ENCODE data around the gene GUCY2D.
"Not testable (repeated sequence)": the region's sequence is repeated elsewhere in the genome, so short reads cannot be mapped to it uniquely, and the experiment has no call there.

The GUCY2D gene

DNA sequence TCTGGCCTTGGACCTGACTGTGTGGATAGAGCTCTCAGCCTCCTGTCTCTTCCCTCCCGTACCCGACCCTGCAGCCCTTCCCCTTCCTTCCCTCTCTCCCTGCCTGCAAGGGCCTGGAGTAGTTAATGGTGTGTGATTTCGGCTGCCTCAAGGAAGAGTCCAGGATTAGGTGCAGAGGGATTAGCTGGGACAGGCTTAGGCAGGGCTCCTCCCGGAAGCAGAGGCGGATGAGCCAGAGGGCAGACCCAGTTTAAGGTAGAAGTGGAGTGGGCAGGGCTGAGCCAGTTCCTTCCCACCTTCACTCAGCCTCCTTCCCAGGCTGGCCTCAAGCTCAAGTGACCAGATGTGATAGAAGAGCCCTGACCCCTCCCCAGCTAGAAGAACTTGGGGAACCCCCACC lies 16.8 kb downstream of the GUCY2D start:
- FAIRE-seq: no peak

DNA sequence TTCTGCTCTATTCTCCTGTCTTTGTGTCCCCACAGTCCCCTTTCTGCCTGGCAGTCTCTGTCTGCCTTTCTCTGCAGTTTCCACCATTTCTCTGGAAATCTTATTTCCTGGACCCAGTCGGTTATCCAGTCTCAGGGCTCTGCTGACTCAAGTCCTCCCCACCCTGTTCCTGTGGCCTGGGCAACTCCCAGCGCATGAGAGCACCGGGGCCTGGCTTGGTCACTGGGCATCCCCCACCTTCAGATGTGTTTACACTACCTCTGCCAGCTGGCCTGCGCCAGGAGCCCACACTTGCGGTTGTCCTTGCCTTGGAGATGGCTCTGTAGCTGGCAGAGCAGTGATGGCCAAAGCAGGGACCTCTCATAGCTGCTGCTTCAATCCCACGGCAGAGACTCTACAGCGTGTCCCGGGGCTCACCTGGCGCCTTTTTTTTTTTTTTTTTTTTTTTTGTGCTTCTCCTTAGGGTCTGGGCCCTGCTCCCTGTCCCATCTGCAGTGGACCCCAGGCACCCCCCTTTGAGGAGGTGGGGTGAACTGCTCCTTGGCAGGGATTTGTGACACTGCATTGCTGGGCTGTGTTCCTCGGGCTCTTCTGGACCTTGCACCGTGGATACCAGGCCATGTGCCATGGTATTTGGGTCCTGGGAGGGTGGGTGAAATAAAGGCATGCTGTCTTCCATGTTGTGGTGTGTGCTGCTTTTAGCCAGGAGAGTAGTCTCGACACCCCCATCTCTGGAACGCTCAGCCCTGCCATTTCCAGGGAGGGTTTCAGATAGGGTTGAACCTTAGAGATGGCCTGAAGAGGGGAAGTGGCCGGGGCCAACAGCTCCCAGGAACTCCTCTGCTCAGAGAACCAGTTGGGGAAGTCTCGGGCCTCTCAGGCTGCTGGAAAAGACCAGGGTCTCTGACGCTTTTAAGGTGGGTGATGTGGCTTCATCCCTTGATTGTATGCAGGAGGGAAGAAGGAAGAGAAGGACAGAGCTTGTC lies 17.5 kb downstream of the GUCY2D start:
- FAIRE-seq: no peak

DNA sequence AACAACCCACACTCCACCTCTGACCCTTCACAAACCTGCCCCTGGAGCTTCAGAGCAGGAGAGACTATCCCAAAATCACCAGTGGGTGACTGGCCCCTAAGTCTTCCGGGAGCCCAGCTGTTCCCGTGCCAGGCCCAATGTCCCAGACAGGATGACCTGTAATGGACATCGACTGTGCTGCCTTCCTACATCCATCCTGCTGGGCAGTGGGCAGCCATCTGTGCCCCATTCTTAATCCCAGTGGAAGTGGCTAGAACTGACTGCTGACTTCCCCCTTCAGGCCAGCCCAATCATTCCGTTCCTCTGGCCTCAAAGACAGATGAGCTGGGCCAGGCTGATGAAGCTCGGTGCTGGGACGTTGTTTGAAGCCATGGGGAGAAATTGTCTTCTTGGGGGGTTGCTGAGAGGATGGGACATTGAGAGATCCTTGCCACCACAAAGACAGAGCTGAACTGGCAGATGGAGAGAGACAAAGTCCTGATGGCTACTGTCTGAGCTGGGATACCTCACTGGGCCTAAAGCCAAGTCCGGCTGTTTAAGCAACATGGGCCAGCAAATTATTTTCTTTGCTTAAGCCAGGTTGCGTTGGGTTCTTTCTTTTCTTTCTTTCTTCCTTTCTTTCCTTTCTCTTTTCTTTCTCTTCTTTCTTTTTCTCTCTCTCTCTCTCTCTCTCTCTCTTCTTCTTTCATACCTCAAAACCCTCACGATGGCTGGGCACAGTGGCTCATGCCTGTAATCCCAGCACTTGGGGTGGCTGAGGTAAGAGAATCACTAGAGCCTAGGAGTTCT lies 18.6 kb downstream of the GUCY2D start:
- no peak for FAIRE-seq

DNA sequence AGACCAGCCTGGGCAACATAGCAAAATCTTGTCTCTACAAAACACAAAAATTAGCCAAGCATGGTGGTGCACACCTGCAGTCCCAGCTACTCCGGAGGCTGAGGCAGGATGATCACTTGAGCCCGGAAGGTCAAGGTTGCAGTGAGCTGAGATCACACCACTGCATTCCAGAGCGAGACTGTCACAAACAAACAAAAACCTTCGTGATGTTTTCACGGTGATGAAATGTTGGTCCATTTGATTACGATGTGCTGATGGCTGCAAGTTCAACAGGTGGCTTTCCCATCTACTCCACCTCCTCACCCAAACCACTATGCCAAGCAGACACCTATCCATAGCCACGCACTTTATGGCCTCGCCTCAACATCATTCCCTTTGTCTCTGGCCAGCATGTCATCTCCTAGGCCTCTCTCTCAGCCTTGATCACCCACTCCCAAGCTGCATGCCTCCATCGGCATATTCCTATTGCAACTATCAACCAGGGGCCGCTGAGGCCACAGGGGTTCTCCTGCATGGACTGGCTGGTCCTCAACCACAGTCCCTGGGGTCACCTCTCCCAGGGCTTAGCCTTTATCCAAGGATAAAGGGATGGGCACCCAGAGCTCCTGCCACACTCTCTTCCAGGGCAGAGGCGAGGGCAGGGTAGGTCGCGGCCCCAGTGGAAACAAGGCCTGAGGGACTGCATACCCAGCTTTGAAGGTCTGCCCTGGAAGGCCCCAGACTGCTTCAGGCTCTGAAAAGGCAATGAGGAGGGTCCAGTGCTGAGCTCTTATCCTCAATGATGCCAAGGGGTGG lies 19.3 kb downstream of the GUCY2D start:
- no peak for FAIRE-seq

DNA sequence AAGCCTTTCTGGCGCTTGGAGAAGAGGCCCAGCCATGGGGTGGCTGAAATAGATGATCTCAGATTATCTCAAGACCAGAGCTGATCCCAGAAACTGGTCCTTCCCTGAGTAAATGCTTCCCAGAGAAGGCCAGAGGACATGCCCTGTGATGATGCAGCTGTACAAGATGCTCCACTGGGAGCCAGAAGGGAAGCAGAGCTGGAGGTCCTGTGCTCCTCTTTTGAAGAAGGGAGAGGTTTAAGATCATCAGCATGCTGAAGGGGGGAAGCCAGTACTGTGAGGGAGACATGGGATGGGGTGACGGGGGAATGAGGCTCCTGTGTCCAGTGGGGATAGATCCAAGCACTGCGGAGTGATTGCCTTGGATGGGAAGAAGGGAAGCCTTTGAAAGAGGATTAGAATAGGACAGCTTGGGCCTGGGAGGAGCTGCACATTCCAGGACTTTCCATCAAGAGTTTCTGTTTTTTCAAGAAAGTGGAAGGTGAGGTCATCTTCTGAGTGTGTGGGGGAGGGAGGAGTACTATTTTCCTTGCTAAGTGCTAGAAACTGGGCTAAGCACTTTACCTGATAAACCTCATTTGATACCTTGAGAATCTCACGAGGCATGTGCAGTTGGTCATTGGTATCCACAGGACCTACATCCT lies 20.1 kb downstream of the GUCY2D start:
- no peak for FAIRE-seq

DNA sequence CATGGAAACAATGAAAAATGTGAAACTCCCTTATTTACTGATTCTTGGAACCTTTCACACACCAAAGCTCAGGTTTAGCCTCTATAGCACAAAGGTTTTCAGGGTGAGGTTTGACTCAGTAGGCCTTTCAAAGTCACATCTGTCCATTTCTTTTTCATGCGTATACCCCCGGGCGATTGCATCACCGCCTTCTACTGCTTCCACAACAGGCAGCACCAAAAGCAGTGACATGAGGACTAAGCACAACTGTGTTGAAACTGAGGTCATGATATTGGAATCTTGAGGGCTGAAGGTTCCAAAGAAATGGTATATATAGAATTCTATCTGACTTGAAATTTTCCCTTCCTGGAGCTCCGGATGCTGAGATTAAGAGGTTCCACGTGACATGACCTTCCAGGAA lies 21.7 kb downstream of the GUCY2D start:
- FAIRE-seq: not testable (repeated sequence)

DNA sequence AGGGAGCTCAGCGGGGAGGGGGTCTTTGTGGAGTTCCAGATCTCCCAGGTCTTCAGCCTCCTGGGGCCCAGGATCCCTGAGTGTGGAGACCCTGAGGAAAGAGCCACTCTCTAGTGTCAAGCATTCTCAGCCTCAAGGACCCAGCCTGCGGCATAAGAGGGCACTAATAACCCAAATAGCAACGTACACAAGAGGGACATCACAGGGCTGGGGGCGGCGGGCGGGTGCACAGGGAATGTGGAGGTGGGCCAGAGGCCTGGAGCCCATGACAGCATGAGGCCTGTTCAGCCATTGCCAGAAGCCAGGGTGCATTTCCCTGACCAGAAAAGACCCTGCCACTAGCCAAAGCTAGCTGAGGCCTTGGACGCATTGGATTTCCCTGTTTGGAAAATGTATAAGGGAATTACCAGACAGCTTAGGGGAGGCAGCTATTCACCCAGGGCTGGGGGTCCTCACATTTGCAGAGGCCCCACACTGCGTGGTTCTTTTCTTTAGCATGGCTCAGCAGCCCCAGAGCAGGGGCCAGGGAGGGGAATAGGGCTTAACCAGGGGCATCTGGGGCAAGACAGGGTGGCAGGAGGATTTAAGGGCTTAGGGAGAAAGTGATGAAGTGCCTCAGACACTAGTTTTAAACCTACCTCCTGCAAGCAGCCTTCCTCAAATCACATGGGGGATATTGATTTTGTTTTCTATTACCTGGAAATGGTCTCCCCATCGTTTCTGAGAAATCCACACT lies 22.9 kb downstream of the GUCY2D start:
- no peak for FAIRE-seq

DNA sequence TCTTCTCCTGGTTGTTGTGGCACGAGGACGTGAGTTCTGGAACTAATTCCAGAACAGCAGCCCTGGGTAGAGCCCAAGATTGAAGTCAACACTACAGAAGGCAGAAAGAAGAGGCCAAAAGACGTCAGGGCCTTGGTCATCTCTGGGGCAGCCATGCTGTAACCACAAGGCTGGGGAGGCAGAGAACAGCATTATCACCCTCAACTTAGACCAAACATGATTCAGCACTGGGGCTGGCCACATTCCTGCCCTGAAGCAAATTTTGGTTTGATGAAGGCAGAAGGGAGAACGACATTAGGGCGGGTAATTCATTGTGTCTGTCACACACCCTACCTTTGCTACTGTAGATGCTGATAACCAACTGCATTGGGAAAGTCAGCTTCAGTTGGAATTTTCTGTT lies 26.7 kb downstream of the GUCY2D start:
- no peak for FAIRE-seq

DNA sequence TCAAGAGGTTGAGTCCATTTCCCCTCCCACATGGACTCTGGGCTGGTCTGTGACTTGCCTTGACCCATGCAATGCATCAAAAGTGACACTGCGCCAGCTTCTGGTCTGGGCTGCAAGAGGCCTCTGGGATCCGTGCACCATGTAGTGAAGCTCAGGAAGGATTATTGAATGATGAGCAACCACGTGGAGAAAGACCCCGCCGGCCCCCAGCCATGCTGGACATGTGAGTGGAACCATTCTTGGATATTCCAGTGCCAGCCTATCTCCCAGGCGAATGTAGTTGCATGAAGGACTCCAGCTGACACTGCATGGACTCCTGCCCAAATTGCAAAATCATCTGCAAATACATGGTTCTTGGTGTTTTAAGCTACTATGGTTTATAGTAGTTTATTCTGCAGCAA lies 28.8 kb downstream of the GUCY2D start:
- FAIRE-seq: no peak

DNA sequence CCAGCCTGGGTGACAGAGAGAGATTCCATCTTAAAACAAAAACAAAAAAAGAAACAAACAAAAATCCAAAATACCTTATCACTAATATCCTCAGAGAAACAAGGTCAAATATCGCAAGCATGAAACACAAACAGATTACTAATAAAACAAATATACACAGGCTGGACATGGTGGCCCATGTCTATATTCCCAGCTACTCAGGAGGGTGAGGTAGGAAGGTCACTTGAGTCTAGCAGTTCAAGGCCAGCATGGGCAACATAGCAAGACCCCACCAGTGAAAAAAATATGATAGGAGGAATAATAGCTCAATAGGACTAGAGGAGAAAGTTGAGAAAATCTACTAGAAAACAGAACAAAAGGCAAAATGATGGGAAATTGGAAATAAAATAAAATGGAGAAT lies 29.5 kb downstream of the GUCY2D start:
- no peak for FAIRE-seq

DNA sequence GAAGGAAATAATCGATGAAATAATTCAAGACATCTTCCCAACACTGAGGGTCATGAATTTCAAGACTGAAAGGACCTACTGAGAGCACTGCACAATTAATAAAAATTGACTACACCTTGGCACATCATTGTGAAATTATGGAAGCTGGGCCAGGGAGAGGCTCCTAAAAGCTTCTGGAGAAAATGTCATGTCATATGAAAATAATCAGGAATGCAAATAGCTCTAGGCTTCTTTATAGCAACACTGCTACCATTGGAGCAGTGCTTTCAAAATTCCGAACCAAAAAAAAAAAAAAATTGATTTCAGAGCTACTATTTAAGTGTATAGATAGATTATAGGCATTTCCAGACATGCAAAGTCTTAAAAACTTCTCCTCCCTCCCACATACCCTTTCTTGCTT lies 30.0 kb downstream of the GUCY2D start:
- FAIRE-seq: no peak

DNA sequence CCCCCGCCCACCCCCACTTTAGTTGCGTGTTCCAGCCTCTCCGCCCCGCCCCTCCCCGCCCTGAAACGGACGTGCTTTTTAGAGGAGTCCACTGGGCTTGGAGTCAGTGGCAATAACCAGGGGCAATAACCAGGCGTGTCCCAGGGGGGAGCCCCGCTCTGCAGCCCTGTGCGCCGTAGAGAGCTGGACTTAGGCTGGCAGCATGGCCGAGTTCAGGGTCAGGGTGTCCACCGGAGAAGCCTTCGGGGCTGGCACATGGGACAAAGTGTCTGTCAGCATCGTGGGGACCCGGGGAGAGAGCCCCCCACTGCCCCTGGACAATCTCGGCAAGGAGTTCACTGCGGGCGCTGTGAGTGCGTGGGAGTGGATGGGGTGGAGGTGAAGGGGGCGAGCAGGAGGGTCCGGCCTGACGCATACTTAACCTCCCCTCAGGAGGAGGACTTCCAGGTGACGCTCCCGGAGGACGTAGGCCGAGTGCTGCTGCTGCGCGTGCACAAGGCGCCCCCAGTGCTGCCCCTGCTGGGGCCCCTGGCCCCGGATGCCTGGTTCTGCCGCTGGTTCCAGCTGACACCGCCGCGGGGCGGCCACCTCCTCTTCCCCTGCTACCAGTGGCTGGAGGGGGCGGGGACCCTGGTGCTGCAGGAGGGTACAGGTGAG lies 36.7 kb downstream of the GUCY2D start, which contains the start of gene ALOX15B:
TSS of gene ALOX15B (plus strand) at position 106 of the 657 bp plus-strand sequence. CDS start at position 203, 97 bp downstream.
- no peak for FAIRE-seq

DNA sequence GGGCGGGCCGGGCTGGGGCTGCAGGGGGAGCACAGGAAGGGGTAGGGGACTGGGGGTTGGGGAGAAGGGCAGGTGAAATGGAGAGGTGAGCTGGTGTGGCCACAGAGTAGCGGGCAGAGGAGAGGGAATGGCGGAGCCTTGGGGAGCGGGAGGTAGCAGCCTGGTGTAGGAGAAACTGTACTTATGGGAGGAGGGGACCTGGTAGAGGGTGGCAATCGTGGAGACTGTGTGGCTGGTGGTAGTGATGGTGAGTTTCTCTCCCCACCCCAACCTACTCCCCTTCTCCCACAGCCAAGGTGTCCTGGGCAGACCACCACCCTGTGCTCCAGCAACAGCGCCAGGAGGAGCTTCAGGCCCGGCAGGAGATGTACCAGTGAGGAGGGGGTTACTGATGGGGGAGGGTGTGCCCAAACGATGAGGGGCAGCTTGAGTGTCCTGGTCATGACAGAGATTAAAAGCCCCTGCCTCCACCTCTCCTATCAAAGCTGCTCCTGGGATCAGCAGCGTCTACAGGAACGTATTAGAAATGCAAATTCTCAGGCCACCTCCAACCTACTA lies 37.3 kb downstream of the GUCY2D start:
- no peak for FAIRE-seq

DNA sequence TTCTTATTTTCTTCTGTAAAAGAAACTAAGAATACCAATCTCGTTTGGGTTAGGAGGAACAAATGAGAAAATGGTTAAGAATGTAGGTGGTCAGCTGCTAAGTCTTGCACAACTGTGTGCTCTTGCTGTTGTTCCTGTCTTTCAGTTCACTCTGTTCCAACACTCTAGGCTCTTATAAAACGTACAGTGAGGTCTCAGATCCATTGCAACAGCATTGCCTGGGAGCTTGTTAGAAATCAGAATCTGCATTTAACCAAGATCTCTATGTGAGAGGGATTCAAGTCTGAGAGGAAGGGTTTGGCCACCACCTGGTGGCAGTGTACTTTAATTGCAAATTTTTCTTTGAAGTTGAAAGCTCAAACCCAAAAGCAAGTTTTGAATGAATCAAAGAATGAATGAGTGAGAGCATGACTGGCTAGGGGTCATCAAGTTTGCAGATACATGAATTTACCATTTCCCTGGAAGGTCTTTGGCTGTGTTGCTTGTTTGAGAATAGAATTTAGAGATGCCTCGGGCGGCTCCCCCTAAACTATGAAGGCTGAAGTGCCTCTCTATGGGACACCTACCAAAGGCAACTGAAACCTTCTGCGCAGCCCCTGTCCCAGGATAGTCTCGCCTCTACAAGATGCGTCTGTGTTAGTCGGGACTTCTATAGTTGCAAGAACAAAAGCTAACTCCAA lies 39.0 kb downstream of the GUCY2D start:
- FAIRE-seq: peak; percentile 31

DNA sequence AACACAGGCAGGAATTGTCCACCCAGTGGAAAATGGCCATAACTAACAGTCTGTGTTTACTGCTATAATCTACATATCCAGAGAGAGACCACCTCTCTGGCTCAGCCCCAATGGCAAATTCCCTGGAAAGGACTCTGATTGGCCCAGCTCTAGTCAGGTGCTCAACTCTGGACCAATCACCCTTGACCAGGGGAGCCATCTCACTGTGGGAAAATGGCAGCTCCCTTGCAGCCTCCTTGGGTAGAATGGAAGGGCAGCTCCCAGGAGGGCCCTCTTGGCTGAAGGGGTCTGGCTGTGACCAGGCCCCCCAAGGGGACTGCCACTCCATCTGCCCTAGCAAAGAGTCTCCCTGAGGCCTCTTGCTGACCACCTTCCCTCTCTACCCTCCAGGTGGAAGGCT lies 39.6 kb downstream of the GUCY2D start:
- FAIRE-seq: no peak

DNA sequence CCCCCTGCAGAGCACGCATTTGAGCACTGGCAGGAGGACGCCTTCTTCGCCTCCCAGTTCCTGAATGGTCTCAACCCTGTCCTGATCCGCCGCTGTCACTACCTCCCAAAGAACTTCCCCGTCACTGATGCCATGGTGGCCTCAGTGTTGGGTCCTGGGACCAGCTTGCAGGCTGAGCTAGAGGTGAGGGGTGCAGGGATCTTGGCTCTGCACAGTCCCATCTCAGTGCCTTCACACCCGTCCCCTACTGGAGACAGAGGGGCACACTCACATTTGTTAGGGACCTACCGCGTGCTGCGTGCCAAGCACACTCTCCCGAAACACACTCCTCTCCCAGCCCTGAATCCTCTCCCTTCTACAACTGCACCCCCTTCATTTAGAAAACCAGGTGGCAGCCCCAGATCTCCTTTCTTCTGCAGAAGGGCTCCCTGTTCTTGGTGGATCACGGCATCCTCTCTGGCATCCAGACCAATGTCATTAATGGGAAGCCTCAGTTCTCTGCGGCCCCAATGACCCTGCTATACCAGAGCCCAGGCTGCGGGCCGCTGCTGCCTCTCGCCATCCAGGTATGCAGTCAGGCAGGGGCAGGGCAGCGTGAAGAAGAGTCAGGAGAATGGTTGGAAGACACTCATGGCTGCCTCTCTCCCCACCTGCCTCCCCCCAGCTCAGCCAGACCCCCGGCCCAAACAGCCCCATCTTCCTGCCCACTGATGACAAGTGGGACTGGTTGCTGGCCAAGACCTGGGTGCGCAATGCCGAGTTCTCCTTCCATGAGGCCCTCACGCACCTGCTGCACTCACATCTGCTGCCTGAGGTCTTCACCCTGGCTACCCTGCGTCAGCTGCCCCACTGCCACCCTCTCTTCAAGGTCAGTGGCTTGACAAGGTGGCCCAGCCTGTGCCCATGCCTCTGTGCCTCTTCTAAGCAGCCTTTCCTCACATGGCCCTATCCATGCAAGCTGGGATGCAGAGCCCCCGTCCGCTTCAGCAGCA lies 42.7 kb downstream of the GUCY2D start:
- no peak for FAIRE-seq

DNA sequence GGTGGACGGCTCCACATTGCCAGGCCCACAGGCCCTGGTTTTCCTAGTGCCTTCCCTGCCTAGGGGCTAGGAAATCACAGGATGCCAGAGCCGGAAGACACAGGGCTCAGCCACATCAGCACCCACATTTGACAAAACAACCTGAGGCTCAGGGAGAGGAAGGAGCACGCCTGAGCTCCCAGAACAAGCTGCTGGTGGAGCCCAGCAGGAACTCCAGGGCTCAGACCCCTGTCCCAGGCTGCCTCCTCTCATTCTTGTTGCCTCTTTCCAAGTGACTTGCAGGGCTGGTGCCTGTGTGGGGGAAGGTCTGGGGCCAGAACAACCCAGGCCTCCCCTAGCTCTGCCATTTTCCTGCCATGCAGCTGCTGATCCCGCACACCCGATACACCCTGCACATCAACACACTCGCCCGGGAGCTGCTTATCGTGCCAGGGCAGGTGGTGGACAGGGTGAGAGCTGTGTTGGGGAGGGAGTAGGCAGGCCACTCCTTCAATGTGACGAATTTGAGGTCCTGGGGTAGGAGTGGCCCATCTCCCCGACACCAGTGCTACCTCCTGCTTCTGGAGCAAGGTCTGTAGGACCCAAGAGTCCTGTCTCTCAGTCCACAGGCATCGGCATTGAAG lies 44.0 kb downstream of the GUCY2D start:
- FAIRE-seq: no peak
